H1 (cell line): ENCODE data around the gene DMRT1. TPM values are rescaled to one million over a fixed set of nuclear protein-coding genes. Genes with fewer than 3 reads are reported as not detected.

Experiments used
- CTCF ChIA-PET: fragments of 300-600 bp; sonication (Branson Sonifier 250); formaldehyde crosslinking; loops from one replicate; lab custom pipeline; 2021; ENCODE audit not compliant: partially characterized antibody; lab: Charles Lee
- POLR2A ChIA-PET: fragments of 300-600 bp; sonication (Branson Sonifier 250); formaldehyde crosslinking; loops from one replicate; lab custom pipeline; 2021; ENCODE audit warnings: inconsistent platforms; ENCODE audit not compliant: partially characterized antibody; lab: Charles Lee
- DNase-seq, 2 experiments: peaks; one replicate each; pipeline versions ENCODE4 v3.0.0 to v3.0.0-alpha.2; 2010 to 2022; ENCODE audit warnings: low spot score in 2 of 2, low read depth in 1 of 2, mixed read lengths in 1 of 2
- FAIRE-seq: peaks from 2 replicates; lab custom pipeline; 2011; peaks lifted over from hg19 to GRCh38; lab: Jason Lieb, UNC
- H2AFZ ChIP-seq: 2 replicates; pipeline ENCODE4 v1.8.1; 2012; ENCODE audit warnings: low read length, inconsistent platforms
- H2AK5ac ChIP-seq: 2 replicates; pipeline ENCODE4 v1.6.1; 2013; ENCODE audit warnings: low read depth, low read length
- H2BK120ac ChIP-seq: replicated peaks from 2 replicates; pipeline ENCODE3; 2013; ENCODE audit warnings: low read depth, low read length, inconsistent platforms
- H2BK12ac ChIP-seq: 2 replicates; pipeline ENCODE4 v1.6.1; 2013; ENCODE audit warnings: low read depth, low read length
- H2BK15ac ChIP-seq: 2 replicates; pipeline ENCODE4 v1.6.1; 2013; ENCODE audit warnings: low read length
- H2BK20ac ChIP-seq: 2 replicates; pipeline ENCODE4 v1.6.1; 2013; ENCODE audit warnings: low read length
- H2BK5ac ChIP-seq: 2 replicates; pipeline ENCODE4 v1.6.1; 2013; ENCODE audit warnings: low read depth, low read length
- H3K14ac ChIP-seq: 2 replicates; pipeline ENCODE4 v1.6.1; 2013; ENCODE audit warnings: inconsistent platforms; ENCODE audit not compliant: insufficient read length
- H3K18ac ChIP-seq: 2 replicates; pipeline ENCODE4 v1.6.1; 2013; ENCODE audit warnings: low read length; ENCODE audit errors: extremely low read depth
- H3K23ac ChIP-seq: 2 replicates; pipeline ENCODE4 v1.6.1; 2013; ENCODE audit warnings: inconsistent platforms; ENCODE audit not compliant: insufficient read length
- H3K23me2 ChIP-seq: 2 replicates; pipeline ENCODE4 v1.6.1; 2013; ENCODE audit warnings: low read depth, low read length
- H3K27ac ChIP-seq: 2 replicates; pipeline ENCODE4 v1.6.1; 2011; ENCODE audit warnings: low read depth, low read length, inconsistent platforms
- H3K27me3 ChIP-seq, 4 experiments: replicated peaks in 1 of 4; 1 replicate in 1 of 4; 2 replicates in 3 of 4; pipeline versions ENCODE4 v1.6.1 to v1.8.1; 2011 to 2013; ENCODE audit warnings: low read length in 3 of 4, mild to moderate bottlenecking in 3 of 4, inconsistent platforms in 2 of 4, mixed read lengths in 2 of 4, moderate library complexity in 1 of 4; ENCODE audit not compliant: control insufficient read depth in 3 of 4, insufficient read depth in 3 of 4; ENCODE audit errors: extremely low read depth in 1 of 4
- H3K36me3 ChIP-seq, 4 experiments: 2 replicates each; pipeline versions ENCODE4 v1.6.1 to v1.8.1; 2011 to 2013; ENCODE audit warnings: mild to moderate bottlenecking in 4 of 4, low read length in 3 of 4, moderate library complexity in 2 of 4, control low read depth in 1 of 4, inconsistent platforms in 1 of 4; ENCODE audit not compliant: insufficient read depth in 4 of 4, control insufficient read depth in 2 of 4
- H3K4ac ChIP-seq: replicated peaks from 2 replicates; pipeline ENCODE3; 2013; ENCODE audit warnings: low read length, low read depth, mixed read lengths, inconsistent platforms; ENCODE audit not compliant: insufficient read length
- H3K4me1 ChIP-seq, 4 experiments: replicated peaks in 1 of 4; 1 replicate in 1 of 4; 2 replicates in 3 of 4; pipeline versions ENCODE4 v1.6.1 to v1.8.1; 2011 to 2013; ENCODE audit warnings: low read length in 3 of 4, inconsistent platforms in 2 of 4, mixed read lengths in 1 of 4; ENCODE audit not compliant: insufficient read depth in 4 of 4, control insufficient read depth in 3 of 4
- H3K4me2 ChIP-seq, 2 experiments: 2 replicates each; pipeline versions ENCODE4 v1.6.1 to v1.8.1; 2011 to 2013; ENCODE audit warnings: low read depth in 2 of 2, low read length in 2 of 2, control low read depth in 1 of 2, inconsistent platforms in 1 of 2, mild to moderate bottlenecking in 1 of 2; ENCODE audit not compliant: insufficient read depth in 1 of 2
- H3K4me3 ChIP-seq, 4 experiments: fragments of 200-600, 300-600 bp in 1 of 4; sonication (generic), shearing (Covaris generic), sonication (Bioruptor Twin) in 1 of 4; 2 replicates each; pipeline versions ENCODE4 v1.5.1 to v1.8.1; 2011 to 2016; ENCODE audit warnings: low read length in 4 of 4, low read depth in 3 of 4, control low read depth in 2 of 4, inconsistent platforms in 2 of 4, mild to moderate bottlenecking in 2 of 4, mixed read lengths in 1 of 4, moderate library complexity in 1 of 4; ENCODE audit not compliant: insufficient read depth in 2 of 4; ENCODE audit errors: extremely low read depth in 1 of 4
- H3K56ac ChIP-seq: replicated peaks from 2 replicates; pipeline ENCODE3; 2013; ENCODE audit warnings: low read depth, mild to moderate bottlenecking, mixed read lengths, low read length, inconsistent platforms; ENCODE audit not compliant: insufficient read length
- H3K79me1 ChIP-seq: 2 replicates; pipeline ENCODE4 v1.6.1; 2013; ENCODE audit warnings: low read depth, low read length, control low read depth
- H3K79me2 ChIP-seq, 2 experiments: 2 replicates each; pipeline versions ENCODE4 v1.6.1 to v1.8.1; 2012 to 2013; ENCODE audit warnings: low read length in 2 of 2, mild to moderate bottlenecking in 2 of 2, inconsistent platforms in 1 of 2; ENCODE audit not compliant: insufficient read depth in 2 of 2, control insufficient read depth in 1 of 2
- H3K9ac ChIP-seq, 4 experiments: replicated peaks in 1 of 4; 1 replicate in 1 of 4; 2 replicates in 3 of 4; pipeline versions ENCODE4 v1.6.1 to v1.8.1; 2011 to 2013; ENCODE audit warnings: low read depth in 3 of 4, low read length in 3 of 4, control low read depth in 2 of 4, mild to moderate bottlenecking in 2 of 4, moderate library complexity in 2 of 4, inconsistent platforms in 1 of 4; ENCODE audit errors: extremely low read depth in 1 of 4
- H3K9me3 ChIP-seq, 2 experiments: 2 replicates each; pipeline versions ENCODE4 v1.6.1 to v1.8.1; 2012 to 2013; ENCODE audit warnings: mild to moderate bottlenecking in 2 of 2, moderate library complexity in 2 of 2, control low read depth in 1 of 2, inconsistent platforms in 1 of 2, low read depth in 1 of 2, low read length in 1 of 2, mixed read lengths in 1 of 2; ENCODE audit not compliant: insufficient read depth in 2 of 2
- H4K20me1 ChIP-seq, 2 experiments: replicated peaks in 1 of 2; 2 replicates each; pipeline versions ENCODE3 to v1.8.1; 2011 to 2013; ENCODE audit warnings: inconsistent platforms in 2 of 2, low read length in 2 of 2, mild to moderate bottlenecking in 1 of 2; ENCODE audit not compliant: insufficient read depth in 2 of 2, control insufficient read depth in 1 of 2
- H4K5ac ChIP-seq: 2 replicates; pipeline ENCODE4 v1.6.1; 2013; ENCODE audit warnings: low read length, low read depth, mixed read lengths, inconsistent platforms; ENCODE audit not compliant: insufficient read length
- H4K8ac ChIP-seq: 2 replicates; pipeline ENCODE4 v1.8.0; 2013; ENCODE audit warnings: mild to moderate bottlenecking, moderate library complexity, low read length, inconsistent platforms; ENCODE audit not compliant: insufficient read depth; ENCODE audit errors: extremely low read depth
- H4K91ac ChIP-seq: replicated peaks from 2 replicates; pipeline ENCODE3; 2013; ENCODE audit warnings: low read length, mixed read lengths, inconsistent platforms; ENCODE audit not compliant: insufficient read length
- BRCA1 ChIP-seq: IDR thresholded peaks from 2 replicates; pipeline ENCODE4 v1.6.1; 2012; ENCODE audit warnings: low read depth, low read length, improper control_type of control experiment
- PHF8 ChIP-seq: fragments of 200-600 bp; sonication (generic); conservative IDR thresholded peaks from 2 replicates; pipeline ENCODE4 v1.7.1; 2012; ENCODE audit warnings: low read depth, mild to moderate bottlenecking, inconsistent platforms, low read length, moderate library complexity
- TBP ChIP-seq: IDR thresholded peaks from 2 replicates; pipeline ENCODE4 v1.6.1; 2011; ENCODE audit warnings: low read depth, low read length, improper control_type of control experiment
- TEAD4 ChIP-seq: IDR thresholded peaks from 2 replicates; pipeline ENCODE4 v1.6.1; 2012; ENCODE audit warnings: low read depth, low read length, inconsistent platforms, mixed read lengths
- WGBS, 2 experiments: shearing (Covaris generic) in 1 of 2; methylation state at CpG; one replicate each; pipeline versions ENCODE4 v1.1.6 to v1.1.7; 2013 to 2015; ENCODE audit warnings: low lambda C conversion rate in 2 of 2, mixed read lengths in 2 of 2, inconsistent platforms in 1 of 2, low coverage in 1 of 2, missing lambda C conversion rate in 1 of 2; ENCODE audit not compliant: insufficient replicate concordance in 2 of 2, insufficient coverage in 1 of 2, insufficient read length in 1 of 2; ENCODE audit errors: extremely low coverage in 1 of 2, missing lambda C conversion rate in 1 of 2; 5-methylcytosine and 5-hydroxymethylcytosine counted together
- polyA plus RNA-seq, 7 experiments: library from polyadenylated mRNA; depleted of rRNA in 3 of 7; stranded (reverse) in 5 of 7; unstranded in 2 of 7; fragments of >200 nt in 5 of 7; fragments of 200-250 nt in 2 of 7; gene quantifications; 1 replicate in 5 of 7; 2 replicates in 1 of 7; 4 replicates in 1 of 7; pipeline versions ENCODE4 v1.2.1 to v1.2.3, GENCODE V29; 2011 to 2013; ENCODE audit warnings: missing spikeins in 2 of 7, mixed read lengths in 2 of 7
- total RNA-seq: library from RNA; stranded (reverse); fragmentation: NEBNext Ultra II Directional; extraction: Animal tissue kit (Norgen Biotek cat#: 25700); gene quantifications from 2 replicates; pipeline ENCODE4 v1.2.1, GENCODE V29; 2021
- TF ChIP-seq, protein P1 (sequence below): IDR thresholded peaks from 2 replicates; pipeline ENCODE4 v1.6.1; 2011; ENCODE audit warnings: low read length, improper control_type of control experiment

Gene DMRT1
- total and polyA plus RNA-seq, 2 of the 8 experiments (the other 6 are each of a cell fraction or from before 2014, with no cell fraction given) = 0.15 TPM; not detected in 1

DNA sequence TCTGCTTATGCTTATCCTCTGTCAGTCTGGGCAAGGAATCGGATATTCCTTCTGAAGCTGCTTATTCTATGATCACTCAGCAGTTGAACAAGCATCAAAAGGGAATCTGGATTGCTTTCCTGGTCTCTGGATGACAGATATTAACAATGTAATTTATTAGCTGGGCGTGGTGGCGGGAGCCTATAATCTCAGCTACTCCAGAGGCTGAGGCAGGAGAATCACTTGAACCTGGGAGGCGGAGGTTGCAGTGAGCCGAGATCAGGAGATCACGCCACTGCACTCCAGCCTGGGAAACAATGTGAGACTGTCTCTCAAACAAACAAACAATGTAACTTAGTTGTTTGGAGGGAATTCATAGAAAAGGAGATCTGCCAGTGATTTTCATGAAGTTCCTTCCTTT, 45.4 kb downstream of the DMRT1 start:
- Histone ChIP-seq H2AFZ (no peak overlapping the region), H3K14ac (no peak overlapping the region), H2BK120ac (no peak overlapping the region), H3K23me2 (no peaks in the 10 kb centered on the region), H3K27me3 (peaks cover 0 to 1% (median 0%) of the 10 kb centered on the region in 4 experiments; a peak in 1 of 7 replicates), H2AK5ac (no peak overlapping the region), H4K5ac (no peak overlapping the region), H3K18ac (no peak overlapping the region), H3K79me2 (no peaks in the 10 kb centered on the region), H3K56ac (no peak overlapping the region), H3K4me3 (no peak overlapping the region), H2BK12ac (no peak overlapping the region), H3K9me3 (no peaks in the 10 kb centered on the region), H4K20me1 (no peaks in the 10 kb centered on the region), H3K79me1 (no peaks in the 10 kb centered on the region), H2BK5ac (no peak overlapping the region), H3K4me2 (no peak overlapping the region), H3K36me3 (no peaks in the 10 kb centered on the region), H2BK15ac (no peak overlapping the region), H3K27ac (no peak overlapping the region), H3K9ac (no peak overlapping the region), H3K4ac (no peak overlapping the region), H2BK20ac (no peak overlapping the region), H3K4me1 (no peaks in the 10 kb centered on the region; a peak in 1 of 7 replicates), H4K91ac (no peak overlapping the region), H4K8ac (no peak overlapping the region), H3K23ac (no peak overlapping the region)
- POLR2A ChIA-PET = no interaction called here
- CTCF ChIA-PET = interaction anchor here (1.2 to 2.2 kb wide), 5 partner anchors 10 to 123 kb away, joined by 3 to 12 read pairs (median 6); no protein-coding TSS in a partner anchor
- FAIRE-seq = no peak
- WGBS, 2 experiments = 91% methylated on average over 6 of the region's 6 CpGs; no CpG with 5 or more reads in 1 of the 2 experiments
- DNase-seq = no peak
- TF ChIP-seq BRCA1 (no peak), TBP (no peak), TEAD4 (no peak), PHF8 (no peak)
- TF ChIP-seq, protein P1, sequence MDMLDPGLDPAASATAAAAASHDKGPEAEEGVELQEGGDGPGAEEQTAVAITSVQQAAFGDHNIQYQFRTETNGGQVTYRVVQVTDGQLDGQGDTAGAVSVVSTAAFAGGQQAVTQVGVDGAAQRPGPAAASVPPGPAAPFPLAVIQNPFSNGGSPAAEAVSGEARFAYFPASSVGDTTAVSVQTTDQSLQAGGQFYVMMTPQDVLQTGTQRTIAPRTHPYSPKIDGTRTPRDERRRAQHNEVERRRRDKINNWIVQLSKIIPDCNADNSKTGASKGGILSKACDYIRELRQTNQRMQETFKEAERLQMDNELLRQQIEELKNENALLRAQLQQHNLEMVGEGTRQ = no peak
